Loucy (cell line): Measurements from ENCODE around the gene TEPSIN.

Source experiments
- CTCF ChIP-seq: fragments of 200-600 bp; sonication (generic); conservative IDR thresholded peaks from 2 replicates; pipeline ENCODE4 v1.5.1; 2014; ENCODE audit warnings: mild to moderate bottlenecking, antibody characterized with exemption, low read length
- EZH2phosphoT487 ChIP-seq: fragments of 200-600 bp; IDR thresholded peaks from 2 replicates; pipeline ENCODE4 v1.6.1; 2018; ENCODE audit warnings: antibody characterized with exemption, mild to moderate bottlenecking, moderate library complexity, borderline replicate concordance

- TF ChIP-seq CTCF (no peak), EZH2phosphoT487 (no peak)
Measured at GRCh38 chr17:81182596-81182995, 56.3 kb downstream of the TEPSIN start.
